Fibroblast of the aortic adventitia (primary cell): ENCODE data around the gene LRRC59. TPM values are rescaled to one million over a fixed set of nuclear protein-coding genes. Genes with fewer than 3 reads are reported as not detected.
"Not testable (repeated sequence)": the region's sequence is repeated elsewhere in the genome, so short reads cannot be mapped to it uniquely, and the experiment has no call there.

Experiments used
- DNase-seq: peaks from one replicate; pipeline ENCODE4 v3.0.0-alpha.2; 2010; ENCODE audit warnings: low read depth
- H3K4me3 ChIP-seq: 2 replicates; pipeline ENCODE4 v1.5.1; 2011; ENCODE audit warnings: low read depth, mild to moderate bottlenecking, control low read depth, low read length, moderate library complexity
- total RNA-seq: library from RNA; depleted of rRNA; stranded (reverse); fragments of >200 nt; gene quantifications from 2 replicates; pipeline ENCODE4 v1.2.3, GENCODE V29; 2012; ENCODE audit warnings: low replicate concordance
- TF ChIP-seq, protein P1 (sequence below): IDR thresholded peaks from 2 replicates; pipeline ENCODE4 v1.5.1; 2011; ENCODE audit warnings: mild to moderate bottlenecking, low read length, control low read depth, inconsistent platforms; ENCODE audit not compliant: insufficient read depth

The LRRC59 gene
- total RNA-seq, 1 donor: 126 TPM

- DNase-seq: no peak
- H3K4me3 ChIP-seq: no peak overlapping the region
- TF ChIP-seq, protein P1, sequence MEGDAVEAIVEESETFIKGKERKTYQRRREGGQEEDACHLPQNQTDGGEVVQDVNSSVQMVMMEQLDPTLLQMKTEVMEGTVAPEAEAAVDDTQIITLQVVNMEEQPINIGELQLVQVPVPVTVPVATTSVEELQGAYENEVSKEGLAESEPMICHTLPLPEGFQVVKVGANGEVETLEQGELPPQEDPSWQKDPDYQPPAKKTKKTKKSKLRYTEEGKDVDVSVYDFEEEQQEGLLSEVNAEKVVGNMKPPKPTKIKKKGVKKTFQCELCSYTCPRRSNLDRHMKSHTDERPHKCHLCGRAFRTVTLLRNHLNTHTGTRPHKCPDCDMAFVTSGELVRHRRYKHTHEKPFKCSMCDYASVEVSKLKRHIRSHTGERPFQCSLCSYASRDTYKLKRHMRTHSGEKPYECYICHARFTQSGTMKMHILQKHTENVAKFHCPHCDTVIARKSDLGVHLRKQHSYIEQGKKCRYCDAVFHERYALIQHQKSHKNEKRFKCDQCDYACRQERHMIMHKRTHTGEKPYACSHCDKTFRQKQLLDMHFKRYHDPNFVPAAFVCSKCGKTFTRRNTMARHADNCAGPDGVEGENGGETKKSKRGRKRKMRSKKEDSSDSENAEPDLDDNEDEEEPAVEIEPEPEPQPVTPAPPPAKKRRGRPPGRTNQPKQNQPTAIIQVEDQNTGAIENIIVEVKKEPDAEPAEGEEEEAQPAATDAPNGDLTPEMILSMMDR: no peak
These were observed 27.1 kb upstream of the LRRC59 start for GRCh38 chr17:50424246-50424995.

GRCh38 chr17:50423553-50424159 is 26.3 kb upstream of the LRRC59 start:
- no peak overlapping the region for H3K4me3 ChIP-seq
- peak; percentile 91 for DNase-seq
- TF ChIP-seq, protein P1: no peak

GRCh38 chr17:50422738-50423137 is 25.4 kb upstream of the LRRC59 start:
- DNase-seq: no peak
- no peak overlapping the region for H3K4me3 ChIP-seq
- TF ChIP-seq, protein P1: no peak

DNA sequence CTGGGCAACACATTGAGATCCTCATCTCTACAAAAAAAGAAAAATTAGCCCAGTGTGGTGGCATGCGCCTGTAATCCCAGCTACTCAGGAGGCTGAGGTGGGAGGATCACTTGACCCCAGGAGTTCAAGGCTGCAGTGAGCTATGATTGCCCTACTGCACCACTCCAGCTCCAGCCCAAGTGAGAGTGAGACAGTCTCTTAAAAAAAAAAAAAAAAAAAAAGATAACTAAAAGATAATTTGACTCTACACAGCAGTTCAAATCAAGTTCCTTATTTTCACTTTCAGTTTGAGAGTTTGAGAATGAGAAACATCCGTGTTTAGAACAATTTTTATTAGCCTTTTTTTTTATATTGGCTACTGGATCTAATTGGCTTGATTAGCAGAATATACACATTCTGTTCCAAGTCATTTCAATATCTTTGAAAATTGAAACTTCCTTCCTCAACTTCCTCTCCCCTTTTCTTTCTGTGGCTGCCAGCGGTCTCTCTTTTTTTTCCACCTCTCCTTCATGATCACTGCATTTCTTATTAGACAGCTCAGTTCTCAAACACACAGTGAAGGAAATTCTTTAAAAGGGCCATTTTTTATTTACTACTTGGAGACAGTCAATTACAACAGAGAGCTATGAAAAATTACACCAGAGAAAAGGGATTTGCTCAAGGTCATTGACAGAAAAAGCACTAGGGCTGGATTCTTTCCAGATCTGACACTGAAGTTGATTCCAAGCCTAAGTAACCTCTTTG is 24.2 kb upstream of the LRRC59 start:
- H3K4me3 ChIP-seq: peak overlapping the region; percentile 17
- peak; percentile 27 for DNase-seq
- TF ChIP-seq, protein P1: no peak

DNA sequence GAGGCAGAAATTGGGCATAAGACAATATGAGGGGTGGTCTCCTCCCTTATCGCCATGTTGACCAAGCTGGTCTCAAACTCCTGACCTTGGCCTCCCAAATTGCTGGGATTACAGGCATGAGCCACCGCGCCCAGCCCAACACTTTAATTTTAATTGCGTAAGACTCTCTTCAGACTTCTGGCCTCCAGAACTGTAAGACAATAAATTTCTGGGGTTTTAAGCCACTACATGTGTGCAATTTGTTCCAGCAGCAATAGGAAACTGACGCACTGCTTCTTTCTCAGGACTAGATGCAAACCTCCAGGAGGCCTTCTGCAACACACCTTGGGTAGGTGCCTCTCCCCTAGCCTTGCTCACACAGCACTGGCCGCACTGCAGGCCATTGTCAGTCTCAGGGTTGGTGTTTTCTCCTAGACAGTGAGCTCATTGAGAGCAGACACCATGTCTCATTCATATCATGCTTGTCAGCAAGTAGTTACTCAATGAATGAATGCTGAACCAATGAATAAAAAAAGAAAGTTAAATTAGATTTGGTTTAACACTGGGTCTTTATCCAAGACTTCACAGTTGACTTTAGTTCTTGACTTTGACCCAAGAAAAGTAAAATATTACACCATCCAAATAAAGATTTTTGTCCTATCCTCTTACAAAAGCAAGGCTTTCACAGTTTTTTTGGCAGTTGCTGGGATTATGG is 23.2 kb upstream of the LRRC59 start:
- TF ChIP-seq, protein P1: no peak
- H3K4me3 ChIP-seq: no peak overlapping the region
- peak; percentile 55 for DNase-seq

- DNase-seq, H3K4me3 ChIP-seq: not testable (repeated sequence)
These were observed 22.3 kb upstream of the LRRC59 start for GRCh38 chr17:50419577-50419976.
